Omental fat pad (tissue), 4 donors: ENCODE measurements around the gene CELF1. TPM values are rescaled to one million over a fixed set of nuclear protein-coding genes. Genes with fewer than 3 reads are reported as not detected.
A peak's percentile ranks its signal among the peaks of the same experiment; 100 is the strongest.

Experiments
- ATAC-seq: fragments of 150-250 bp; one replicate; pipeline ENCODE4 v1.9.1; 2016; ENCODE audit warnings: mild to moderate bottlenecking, moderate library complexity; ENCODE audit not compliant: low FRiP score
- DNase-seq: peaks from one replicate; pipeline ENCODE4 v3.0.0-alpha.2; 2019; ENCODE audit warnings: low spot score
- total RNA-seq, 4 donors: library from RNA; depleted of rRNA; stranded (reverse); fragments of >200 nt; gene quantifications; one replicate each; pipeline ENCODE4 v1.1.0, GENCODE V29; 2016
- TF ChIP-seq, protein P1 (sequence below), 3 donors: fragments of 450-650 bp; IDR thresholded peaks; one replicate each; pipeline ENCODE4 v1.5.1; 2016 to 2017; ENCODE audit warnings: antibody characterized with exemption in 3 of 3, mild to moderate bottlenecking in 3 of 3, moderate library complexity in 2 of 3

The CELF1 gene
- total RNA-seq, result 100 to 1,000 TPM in 2 of 4 donors, 10 to 100 TPM in 2; 90.3 to 126 (median 110) TPM

DNA sequence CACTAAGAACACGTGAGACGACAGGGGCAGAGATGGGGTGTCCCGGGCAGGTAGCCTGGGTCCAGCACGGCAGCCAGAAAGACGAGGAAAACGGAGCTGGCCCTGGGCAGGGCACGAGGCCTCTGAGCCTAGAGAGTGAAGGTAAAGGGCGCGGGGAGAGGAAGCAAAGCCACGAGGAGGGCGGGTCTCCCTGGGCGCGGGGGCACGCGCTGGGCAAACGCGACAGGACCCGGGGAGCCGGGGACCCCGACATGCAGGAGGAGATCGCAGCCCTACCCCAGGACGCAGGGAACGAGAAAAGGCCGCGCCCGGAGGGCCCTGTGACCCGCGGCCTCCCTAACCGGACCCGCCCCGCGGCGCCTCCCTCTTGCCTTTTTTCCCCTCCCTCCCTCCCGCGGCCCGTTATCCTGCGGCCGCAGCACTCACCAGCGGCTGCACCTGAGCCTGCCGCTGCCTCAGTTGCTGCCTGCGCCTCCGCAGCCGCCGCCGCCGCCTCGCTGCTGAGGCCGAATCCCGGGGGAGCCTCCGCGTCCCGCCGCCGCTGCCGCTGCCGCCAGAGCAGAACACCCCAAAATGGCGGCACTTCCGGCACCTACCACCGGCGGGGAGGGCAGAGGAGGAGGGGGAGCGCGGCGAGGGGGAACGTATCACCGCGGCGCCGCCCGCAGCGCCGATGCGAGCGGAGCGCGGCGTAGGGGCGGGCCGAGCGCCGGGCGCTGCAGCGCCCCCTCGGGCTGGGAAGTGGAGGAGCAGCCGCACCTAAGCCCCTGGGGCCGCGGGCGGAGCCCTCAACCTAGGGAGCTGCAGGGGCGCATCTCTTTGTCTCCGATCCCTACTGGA lies at the start of gene CELF1:
CELF1 (minus strand) TSS at position 567 of the 840 bp plus-strand sequence. CDS start 53,609 bp downstream, outside the sequence.
- ATAC-seq, result peak; percentile 98
- peak; percentile 75 for DNase-seq
- TF ChIP-seq, protein P1, sequence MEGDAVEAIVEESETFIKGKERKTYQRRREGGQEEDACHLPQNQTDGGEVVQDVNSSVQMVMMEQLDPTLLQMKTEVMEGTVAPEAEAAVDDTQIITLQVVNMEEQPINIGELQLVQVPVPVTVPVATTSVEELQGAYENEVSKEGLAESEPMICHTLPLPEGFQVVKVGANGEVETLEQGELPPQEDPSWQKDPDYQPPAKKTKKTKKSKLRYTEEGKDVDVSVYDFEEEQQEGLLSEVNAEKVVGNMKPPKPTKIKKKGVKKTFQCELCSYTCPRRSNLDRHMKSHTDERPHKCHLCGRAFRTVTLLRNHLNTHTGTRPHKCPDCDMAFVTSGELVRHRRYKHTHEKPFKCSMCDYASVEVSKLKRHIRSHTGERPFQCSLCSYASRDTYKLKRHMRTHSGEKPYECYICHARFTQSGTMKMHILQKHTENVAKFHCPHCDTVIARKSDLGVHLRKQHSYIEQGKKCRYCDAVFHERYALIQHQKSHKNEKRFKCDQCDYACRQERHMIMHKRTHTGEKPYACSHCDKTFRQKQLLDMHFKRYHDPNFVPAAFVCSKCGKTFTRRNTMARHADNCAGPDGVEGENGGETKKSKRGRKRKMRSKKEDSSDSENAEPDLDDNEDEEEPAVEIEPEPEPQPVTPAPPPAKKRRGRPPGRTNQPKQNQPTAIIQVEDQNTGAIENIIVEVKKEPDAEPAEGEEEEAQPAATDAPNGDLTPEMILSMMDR (IDR thresholded peaks at IDR 0.05), result peak in 2 of 3 donors; percentile 67 to 86

DNA sequence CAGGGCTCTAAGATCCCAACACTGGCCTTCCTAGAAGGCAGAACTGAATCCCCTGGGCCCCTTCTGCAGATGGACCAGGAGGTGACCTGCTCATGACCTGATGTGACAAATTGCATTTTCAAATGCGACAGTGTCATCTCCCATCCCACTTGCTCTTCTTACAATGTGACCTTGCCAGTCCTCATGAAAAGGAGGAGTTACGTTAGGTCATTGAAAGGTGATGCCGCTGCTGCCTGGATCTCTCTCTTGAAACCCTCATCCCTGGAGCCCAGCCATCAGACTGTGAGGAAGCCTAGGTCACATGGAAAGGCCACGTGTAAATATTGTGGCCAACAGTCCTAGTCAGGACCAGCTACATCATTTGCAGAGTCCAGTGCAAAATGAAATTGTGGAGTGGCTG lies 47.0 kb upstream of the CELF1 start:
- no peak for ATAC-seq
- no peak for DNase-seq
- TF ChIP-seq, protein P1 (IDR thresholded peaks at IDR 0.05), result no peak

DNA sequence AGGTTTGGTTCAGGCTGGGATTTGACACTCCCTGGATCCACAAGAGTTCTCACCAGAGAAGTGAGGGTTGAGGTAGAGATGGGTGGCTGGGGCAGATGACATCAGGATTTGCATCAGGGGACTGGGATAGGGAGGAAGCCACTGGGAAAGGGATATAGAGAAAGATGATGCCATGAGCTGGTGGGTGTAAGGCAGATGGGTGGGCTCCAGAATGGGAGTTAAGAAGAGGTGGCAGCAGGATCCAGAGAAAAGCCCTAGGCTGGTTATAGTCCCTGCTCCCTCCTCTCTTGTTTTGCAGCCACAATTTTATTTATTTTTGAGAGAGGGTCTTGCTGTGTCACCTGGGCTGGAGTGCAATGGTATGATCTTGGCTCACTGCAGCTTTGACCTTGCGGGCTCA lies 43.0 kb upstream of the CELF1 start:
- TF ChIP-seq, protein P1 (IDR thresholded peaks at IDR 0.05), result no peak
- ATAC-seq (no peak), DNase-seq (no peak)

DNA sequence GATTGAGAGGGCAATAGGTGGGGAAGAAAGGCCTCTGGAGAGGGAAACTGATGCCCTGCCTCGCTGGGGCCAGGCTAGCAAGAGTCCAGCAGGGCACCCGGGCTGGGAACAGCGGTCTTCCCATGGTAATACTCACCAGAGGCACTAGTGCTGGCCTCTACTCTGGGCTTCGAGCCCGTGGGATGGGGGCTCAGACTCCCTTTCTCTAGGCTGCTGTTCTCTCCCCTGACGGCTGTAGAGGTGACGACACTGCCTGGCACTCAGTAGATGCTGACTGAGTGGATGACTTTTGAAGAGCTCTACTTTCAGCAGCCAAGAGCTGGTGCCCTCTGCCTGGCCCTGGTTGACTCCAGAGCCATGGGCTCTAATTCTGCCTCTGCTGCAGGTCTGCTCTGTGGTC lies 42.1 kb upstream of the CELF1 start:
- TF ChIP-seq, protein P1 (IDR thresholded peaks at IDR 0.05), result no peak
- ATAC-seq (no peak), DNase-seq (no peak)

DNA sequence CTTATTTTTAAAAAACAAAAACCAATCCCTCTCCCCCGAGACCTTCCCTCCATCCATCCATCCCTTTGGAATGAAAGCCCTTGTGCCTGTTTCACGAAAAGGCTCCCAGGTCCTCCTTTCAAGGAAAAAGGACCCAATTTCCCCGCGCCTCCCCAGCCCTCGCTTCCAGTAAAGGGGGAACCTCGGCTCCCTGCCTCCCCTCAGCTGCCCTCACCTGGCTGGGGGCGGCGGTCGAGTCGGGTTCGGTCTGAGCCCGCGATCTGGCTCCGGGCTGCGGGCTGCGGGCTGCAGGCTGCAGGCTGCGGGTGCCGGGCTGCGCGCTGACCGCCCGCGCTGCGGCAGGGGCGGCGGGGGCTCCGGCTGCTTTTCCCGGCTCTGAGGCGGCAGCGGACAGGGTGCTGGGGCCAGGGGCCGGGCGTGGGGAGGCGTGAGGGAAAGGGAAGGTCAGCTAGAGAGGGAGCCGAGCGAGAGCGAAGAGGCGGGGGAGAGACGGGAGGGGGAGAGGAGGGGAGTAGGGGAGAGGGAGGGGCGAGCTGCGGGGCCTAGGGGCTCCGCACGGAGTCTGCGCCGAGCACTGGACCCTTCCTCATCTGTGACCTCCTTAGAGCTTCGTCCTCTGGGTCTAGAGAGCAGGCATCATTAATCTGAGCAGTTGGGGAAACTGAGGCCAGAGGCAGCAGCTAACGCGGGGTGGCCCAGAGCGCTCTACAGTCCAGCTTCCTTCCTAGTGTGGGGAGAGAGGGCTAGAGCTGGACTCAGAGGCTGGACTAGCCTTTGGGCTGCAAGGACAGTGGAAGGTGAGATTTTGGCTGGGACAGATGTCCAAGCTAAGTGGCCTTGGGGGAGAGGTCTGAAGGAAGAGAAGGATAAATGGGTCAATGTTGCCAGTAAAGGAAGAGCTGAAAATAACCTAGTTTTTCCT lies 41.3 kb upstream of the CELF1 start, which contains the start of gene C1QTNF4:
C1QTNF4 (minus strand) TSS at position 478 of the 922 bp plus-strand sequence. CDS start 3,601 bp downstream, outside the sequence.
- ATAC-seq, result no peak
- no peak for DNase-seq

DNA sequence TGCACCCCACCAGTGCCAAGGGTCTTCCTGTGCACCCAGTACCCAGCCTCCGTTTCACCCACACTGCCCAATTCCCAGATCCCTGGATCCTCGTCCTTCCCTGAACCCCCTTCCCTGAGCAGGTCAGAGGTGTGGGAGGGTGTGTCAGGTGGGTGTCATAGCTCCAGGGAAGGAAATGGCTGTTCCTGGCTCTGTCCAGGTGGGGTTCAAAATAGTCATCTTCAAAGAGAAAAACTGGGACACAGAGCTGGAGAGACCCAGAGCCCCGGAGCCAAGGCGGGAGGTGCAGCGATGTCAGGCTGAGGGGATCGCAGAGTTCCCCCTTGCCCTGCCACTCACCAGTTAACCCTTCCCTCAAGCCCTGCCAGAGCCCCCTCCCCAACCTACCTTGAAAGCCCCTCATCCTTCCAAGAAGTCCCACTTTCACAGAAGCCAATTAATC lies 40.6 kb upstream of the CELF1 start:
- DNase-seq (no peak), ATAC-seq (no peak)
- TF ChIP-seq, protein P1 (IDR thresholded peaks at IDR 0.05), result no peak

More for the DNA sequence above, 41.3 kb upstream of the CELF1 start, which contains the start of gene C1QTNF4:
- TF ChIP-seq, protein P1 (IDR thresholded peaks at IDR 0.05), result no peak
